Measurements from ENCODE around the gene LSAMP.

LSAMP gene

DNA sequence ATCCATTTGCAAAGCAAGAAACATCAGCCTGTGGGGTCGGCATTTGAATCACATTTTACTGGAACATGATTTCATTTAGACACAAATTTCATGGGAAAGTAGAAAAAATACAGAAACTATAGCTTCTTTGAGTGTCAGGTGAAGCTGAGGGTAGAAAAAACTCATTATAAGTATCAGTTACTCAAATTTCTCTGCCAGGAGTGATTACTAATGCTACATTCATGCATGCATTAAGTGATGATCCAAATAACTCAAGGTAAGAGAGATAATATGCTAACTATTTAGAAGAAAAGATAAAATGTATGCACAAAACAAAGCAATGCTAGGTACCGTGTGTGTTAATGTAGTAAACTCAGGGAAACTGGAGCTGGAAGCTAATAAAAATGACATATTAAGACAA lies 416.0 kb downstream of the LSAMP start:
- no peak for TF ChIP-seq JUND (IDR thresholded peaks at IDR 0.05; ENCODE audit: low read depth)
- DNase-seq (ENCODE audit: low read depth in 1 of 2, low spot score in 1 of 2) = no peak
- in situ Hi-C loops (cut with HindIII; ENCODE audit: low pct_unique_long_range_greater_than_20kb, low sequenced_read_pairs) = no loop called here

DNA sequence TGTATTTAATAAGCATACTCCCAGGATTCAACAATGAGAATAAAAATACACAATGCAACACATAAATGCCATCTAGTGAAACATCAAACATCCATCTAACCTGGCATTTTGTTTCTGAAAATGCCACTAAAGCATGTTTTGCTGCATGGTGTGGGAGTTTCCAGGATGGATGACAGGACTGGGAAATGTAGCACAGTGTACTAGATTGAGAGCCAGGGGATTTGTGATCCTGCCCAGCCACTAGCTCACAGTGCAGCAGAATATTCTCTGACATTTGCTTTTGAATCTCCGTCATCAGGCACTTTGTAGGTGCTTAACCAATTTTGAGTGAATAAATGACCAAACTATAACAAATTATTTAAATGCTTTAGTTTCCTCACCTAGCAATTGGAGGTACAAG lies 417.1 kb downstream of the LSAMP start:
- no peak for DNase-seq (ENCODE audit: low read depth in 1 of 2, low spot score in 1 of 2)
- in situ Hi-C loops (cut with HindIII; ENCODE audit: low pct_unique_long_range_greater_than_20kb, low sequenced_read_pairs) = no loop called here
- TF ChIP-seq JUND (IDR thresholded peaks at IDR 0.05; ENCODE audit: low read depth) = no peak

DNA sequence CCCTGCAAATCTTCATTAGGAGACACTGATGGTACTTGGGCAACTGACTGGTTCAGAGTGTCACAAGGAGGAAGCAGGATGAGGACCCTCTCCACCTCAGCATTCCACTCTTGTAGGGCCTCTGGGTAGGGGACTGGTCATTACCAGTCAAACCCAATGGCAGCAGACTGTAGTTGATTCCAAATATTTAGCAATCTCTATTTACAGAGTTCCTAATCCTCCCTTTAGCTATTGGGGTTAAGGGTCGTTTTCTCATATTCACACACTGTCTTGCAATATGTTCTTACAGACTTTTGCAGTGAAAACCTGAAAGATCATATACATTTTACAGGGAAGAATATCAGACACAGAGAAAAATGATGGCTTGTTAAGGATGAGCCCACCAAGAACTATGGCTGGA lies 424.3 kb downstream of the LSAMP start:
- no peak for DNase-seq (ENCODE audit: low read depth in 1 of 2, low spot score in 1 of 2)
- TF ChIP-seq JUND (IDR thresholded peaks at IDR 0.05; ENCODE audit: low read depth) = no peak
- in situ Hi-C loops (cut with HindIII; ENCODE audit: low pct_unique_long_range_greater_than_20kb, low sequenced_read_pairs) = no loop called here

DNA sequence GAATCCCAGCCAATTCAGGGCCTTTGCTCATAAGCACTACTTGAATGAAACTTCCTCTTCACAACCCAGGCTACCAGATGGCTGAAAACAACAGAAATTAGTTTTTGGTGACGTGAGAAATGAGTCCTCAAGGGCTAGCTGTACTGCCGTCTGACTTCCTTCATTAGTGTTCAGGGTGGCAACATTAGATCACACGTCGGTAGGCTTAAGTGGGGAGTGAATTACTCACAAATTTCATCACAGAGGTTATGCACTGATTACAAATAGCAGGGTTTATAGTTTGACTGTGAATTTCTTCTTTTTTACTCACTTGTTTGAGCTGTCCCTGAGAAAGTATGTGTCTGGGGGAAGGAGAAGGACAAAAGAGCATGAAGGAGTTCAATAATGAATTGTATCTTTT lies 424.8 kb downstream of the LSAMP start:
- in situ Hi-C loops (cut with HindIII; ENCODE audit: low pct_unique_long_range_greater_than_20kb, low sequenced_read_pairs) = no loop called here
- no peak for TF ChIP-seq JUND (IDR thresholded peaks at IDR 0.05; ENCODE audit: low read depth)
- DNase-seq (ENCODE audit: low read depth in 1 of 2, low spot score in 1 of 2) = no peak

DNA sequence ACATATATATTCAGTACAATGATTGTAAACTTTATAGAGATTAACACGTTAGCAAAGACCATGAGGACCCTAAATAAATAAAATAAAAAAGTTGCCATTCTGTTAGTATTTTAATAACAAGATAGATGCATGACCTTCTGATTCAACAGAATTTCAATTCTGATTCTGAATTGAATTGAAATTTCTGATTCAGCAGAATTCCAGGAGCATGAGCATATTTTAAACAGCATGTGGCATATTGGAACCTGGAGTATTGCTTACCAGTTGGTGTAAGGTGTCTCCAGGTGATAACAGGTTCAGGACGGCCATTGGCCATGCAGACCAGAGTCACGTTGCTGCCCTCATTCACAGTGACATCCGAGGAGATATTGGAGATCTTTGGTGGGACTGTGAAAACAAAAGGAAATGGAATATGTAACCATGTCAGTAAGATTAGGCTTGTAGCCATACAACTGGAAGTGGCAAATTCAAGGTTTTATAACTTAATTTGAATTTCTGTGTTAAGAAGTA lies 426.0 kb downstream of the LSAMP start:
- DNase-seq (ENCODE audit: low read depth in 1 of 2, low spot score in 1 of 2) = no peak
- no peak for TF ChIP-seq JUND (IDR thresholded peaks at IDR 0.05; ENCODE audit: low read depth)
- in situ Hi-C loops (cut with HindIII; ENCODE audit: low pct_unique_long_range_greater_than_20kb, low sequenced_read_pairs) = no loop called here

DNA sequence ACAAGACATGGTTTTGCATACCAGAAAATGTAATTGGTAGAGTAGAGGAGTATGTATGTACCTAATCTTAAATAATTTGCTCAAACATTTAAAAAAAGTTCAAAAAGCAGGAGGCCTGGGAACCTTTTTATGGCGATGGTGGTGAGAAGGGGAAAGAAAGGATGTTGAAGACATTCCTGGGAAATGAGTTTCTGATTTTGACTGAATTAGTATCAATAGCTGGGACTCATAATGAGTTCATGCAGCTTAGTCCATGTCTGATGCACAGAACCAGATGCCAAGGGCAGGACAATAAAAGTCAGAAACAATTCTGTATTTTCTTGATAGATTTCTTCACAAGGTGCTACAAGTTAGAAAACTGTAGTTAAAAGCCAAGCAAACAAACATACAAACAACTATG lies 426.6 kb downstream of the LSAMP start:
- TF ChIP-seq JUND (IDR thresholded peaks at IDR 0.05; ENCODE audit: low read depth) = no peak
- in situ Hi-C loops (cut with HindIII; ENCODE audit: low pct_unique_long_range_greater_than_20kb, low sequenced_read_pairs) = no loop called here
- no peak for DNase-seq (ENCODE audit: low read depth in 1 of 2, low spot score in 1 of 2)

DNA sequence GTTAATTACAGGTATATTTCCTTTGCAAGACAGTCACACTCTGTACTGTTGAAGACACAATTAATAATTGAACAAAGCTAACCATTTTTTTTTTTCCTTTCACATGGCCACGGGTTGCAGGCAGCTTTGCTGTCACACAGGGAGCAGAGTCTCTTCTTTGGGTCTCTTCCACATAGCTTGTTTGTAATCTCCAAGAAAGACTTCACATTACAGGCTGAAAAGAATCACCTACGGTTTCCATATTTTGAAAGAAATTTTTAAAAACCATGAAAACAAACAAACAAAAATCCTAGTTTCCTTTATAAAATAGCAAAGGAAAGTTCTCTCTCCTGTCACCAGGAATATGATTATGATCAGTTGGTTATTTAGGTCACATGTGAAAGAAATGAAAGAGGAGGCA lies 429.4 kb downstream of the LSAMP start:
- DNase-seq (ENCODE audit: low read depth in 1 of 2, low spot score in 1 of 2) = no peak
- TF ChIP-seq JUND (IDR thresholded peaks at IDR 0.05; ENCODE audit: low read depth) = no peak
- in situ Hi-C loops (cut with HindIII; ENCODE audit: low pct_unique_long_range_greater_than_20kb, low sequenced_read_pairs) = no loop called here

DNA sequence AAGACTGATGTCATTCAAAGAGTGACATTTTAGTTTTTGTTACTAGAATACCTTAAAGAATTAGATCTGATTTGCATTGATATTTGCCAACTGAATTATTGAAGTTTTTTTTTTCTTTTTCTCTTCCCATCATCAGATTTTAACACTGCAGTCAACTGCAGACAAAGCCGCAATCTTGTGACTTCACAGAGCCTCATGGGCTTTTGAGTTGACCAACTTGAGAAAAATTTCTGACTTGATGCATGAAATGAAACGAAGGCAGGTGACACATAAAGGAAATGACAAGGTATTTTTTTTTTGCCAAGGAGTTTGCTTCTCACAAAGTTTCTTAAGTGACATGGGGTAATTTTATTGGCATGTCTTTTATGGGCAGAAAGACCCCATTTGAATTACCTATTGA lies 438.3 kb downstream of the LSAMP start:
- in situ Hi-C loops (cut with HindIII; ENCODE audit: low pct_unique_long_range_greater_than_20kb, low sequenced_read_pairs) = no loop called here
- no peak for TF ChIP-seq JUND (IDR thresholded peaks at IDR 0.05; ENCODE audit: low read depth)
- no peak for DNase-seq (ENCODE audit: low read depth in 1 of 2, low spot score in 1 of 2)

DNA sequence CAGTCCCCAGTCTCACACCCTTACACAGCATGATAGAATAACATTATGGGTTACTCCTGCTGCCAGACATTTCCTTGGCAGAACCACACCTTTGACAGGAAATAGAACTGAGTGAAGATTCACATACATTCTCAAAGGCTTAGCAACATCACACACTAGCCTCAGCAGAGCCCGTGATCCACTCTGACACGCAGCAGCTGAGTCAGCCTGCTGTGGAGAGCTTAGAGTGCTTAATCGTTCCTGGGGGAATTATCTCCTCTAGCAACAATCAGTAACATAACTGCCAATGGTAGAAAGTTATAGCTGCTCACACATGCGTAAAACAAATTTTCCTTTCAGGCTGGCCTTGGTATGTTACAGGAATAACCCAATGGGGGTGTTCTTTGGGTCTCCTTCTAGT lies 439.9 kb downstream of the LSAMP start:
- DNase-seq (ENCODE audit: low read depth in 1 of 2, low spot score in 1 of 2) = no peak
- TF ChIP-seq JUND (IDR thresholded peaks at IDR 0.05; ENCODE audit: low read depth) = no peak
- in situ Hi-C loops (cut with HindIII; ENCODE audit: low pct_unique_long_range_greater_than_20kb, low sequenced_read_pairs) = no loop called here

DNA sequence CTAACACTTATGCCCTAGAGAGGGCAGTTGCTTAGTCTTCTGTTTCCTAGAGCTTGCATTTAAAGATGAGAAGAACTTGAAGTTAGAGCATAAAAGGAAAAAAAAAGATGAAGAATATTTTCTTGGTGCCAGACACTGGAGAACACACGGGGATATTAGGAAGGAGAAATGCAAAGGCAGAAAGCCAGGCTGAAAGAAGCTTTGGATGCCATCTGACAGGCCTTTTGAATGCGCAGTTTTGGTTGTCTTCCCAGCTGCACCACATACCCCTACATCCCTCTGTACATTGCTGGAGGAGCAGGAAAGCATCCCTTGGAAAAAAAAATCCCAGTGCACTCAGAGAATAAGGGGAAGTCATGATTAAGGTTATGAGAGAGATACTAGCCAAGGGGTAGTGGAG lies 443.1 kb downstream of the LSAMP start:
- no peak for TF ChIP-seq JUND (IDR thresholded peaks at IDR 0.05; ENCODE audit: low read depth)
- in situ Hi-C loops (cut with HindIII; ENCODE audit: low pct_unique_long_range_greater_than_20kb, low sequenced_read_pairs) = no loop called here
- DNase-seq (ENCODE audit: low read depth in 1 of 2, low spot score in 1 of 2) = no peak

DNA sequence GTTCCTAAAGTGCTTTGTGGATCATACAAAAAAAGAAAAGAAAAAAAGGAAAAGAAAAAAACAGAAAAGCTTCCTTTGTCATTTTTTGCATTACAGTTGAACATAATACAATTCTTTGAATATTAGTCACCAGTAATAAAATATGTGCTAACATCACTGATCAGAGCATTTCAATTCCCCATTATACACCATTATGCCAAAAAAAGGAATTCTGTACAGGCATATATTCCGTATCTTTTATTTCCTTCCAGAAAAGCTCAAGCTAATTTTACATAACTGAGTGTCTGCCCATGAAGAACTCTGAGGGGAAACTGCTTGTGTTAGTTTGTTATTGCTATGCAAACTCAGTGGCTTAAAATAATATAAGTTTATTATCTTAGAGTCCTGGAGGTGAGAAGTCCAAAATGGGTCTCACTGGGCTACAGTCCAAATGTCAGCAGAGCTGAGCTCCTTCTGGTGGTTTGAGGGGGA lies 444.1 kb downstream of the LSAMP start:
- in situ Hi-C loops (cut with HindIII; ENCODE audit: low pct_unique_long_range_greater_than_20kb, low sequenced_read_pairs) = no loop called here
- no peak for TF ChIP-seq JUND (IDR thresholded peaks at IDR 0.05; ENCODE audit: low read depth)
- DNase-seq (ENCODE audit: low read depth in 1 of 2, low spot score in 1 of 2) = no peak

DNA sequence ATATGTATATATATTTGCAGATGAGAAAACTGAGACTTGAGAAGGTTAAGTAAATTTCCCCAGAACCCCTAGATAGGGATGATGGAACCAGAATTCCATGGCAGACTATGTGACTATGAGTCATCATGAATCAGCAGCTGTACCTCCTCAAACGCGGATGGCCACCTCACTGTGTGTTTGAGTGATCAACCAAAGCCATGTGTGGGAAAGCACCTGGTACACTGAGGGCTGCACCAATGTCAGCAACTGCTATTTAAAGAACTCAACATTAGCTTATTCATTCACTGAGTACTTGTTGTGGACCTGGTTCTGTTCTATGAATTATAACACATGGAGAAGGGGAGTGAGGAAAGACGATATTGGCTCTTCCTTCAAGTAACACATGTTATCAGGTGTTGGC lies 445.0 kb downstream of the LSAMP start:
- TF ChIP-seq JUND (IDR thresholded peaks at IDR 0.05; ENCODE audit: low read depth) = no peak
- no peak for DNase-seq (ENCODE audit: low read depth in 1 of 2, low spot score in 1 of 2)
- in situ Hi-C loops (cut with HindIII; ENCODE audit: low pct_unique_long_range_greater_than_20kb, low sequenced_read_pairs) = no loop called here

DNA sequence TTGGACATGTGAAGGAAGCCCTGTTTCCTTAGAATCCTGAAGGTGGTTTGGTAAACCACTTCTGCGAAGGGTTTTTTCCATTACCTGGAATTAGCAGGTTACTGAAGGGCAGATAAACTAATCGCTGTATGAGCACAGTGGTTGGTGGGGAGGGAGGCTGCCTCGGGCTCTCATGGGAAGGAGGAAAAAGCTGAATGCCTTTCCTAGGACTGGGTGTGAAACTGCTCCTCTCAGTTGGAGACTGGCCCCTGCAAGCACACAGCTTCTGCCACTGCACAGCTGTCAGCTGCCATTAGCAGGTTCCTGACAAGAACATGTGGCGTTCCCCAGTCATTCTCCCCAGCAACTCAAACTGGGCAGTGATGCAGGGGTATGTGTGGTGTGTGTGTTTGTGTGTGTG lies 445.7 kb downstream of the LSAMP start:
- no peak for DNase-seq (ENCODE audit: low read depth in 1 of 2, low spot score in 1 of 2)
- in situ Hi-C loops (cut with HindIII; ENCODE audit: low pct_unique_long_range_greater_than_20kb, low sequenced_read_pairs) = no loop called here
- TF ChIP-seq JUND (IDR thresholded peaks at IDR 0.05; ENCODE audit: low read depth) = no peak

DNA sequence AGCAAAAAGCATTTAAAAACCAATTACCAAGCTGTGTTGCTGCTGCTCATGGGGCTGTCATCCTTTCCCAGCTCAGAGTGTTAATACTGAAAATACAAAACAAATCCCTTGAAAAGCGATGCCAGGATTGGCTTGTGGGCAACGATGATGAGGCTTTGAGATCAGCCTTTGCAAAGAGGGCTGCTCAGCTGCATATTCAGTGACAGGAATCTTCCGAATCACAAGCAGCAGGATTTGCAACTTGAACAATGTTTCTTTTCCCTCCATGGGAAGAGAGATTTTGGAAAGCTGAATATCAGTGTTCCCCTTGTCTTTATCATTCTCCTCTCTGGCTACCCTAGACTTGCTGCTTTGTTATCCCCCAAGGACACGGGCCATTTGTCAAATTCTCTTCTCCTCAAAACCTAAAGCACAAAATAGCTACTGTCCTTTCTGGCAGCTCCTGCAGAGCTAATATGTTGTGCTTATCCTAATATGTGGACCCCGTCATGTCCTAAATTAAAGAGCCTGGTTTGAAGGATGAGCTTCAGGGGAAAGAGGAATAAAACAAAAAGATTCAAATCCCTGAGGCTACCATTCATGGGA lies 446.2 kb downstream of the LSAMP start:
- no peak for DNase-seq (ENCODE audit: low read depth in 1 of 2, low spot score in 1 of 2)
- no peak for TF ChIP-seq JUND (IDR thresholded peaks at IDR 0.05; ENCODE audit: low read depth)
- in situ Hi-C loops (cut with HindIII; ENCODE audit: low pct_unique_long_range_greater_than_20kb, low sequenced_read_pairs) = no loop called here

Data from T47D (cell line).